Activated naive CD4-positive, alpha-beta T cell treated with anti-CD3 and anti-CD28 coated beads, Interleukin-2, amount 10 ng/mL, durations not matched to agents 7 days and 5 days (primary cell): ENCODE measurements around the gene FIZ1.
A peak's percentile ranks its signal among the peaks of the same experiment; 100 is the strongest.

ENCODE experiments used
- CTCF ChIA-PET: fragments of 350-600 bp; sonication (Branson Sonifier 250); formaldehyde crosslinking; loops from one replicate; lab custom pipeline; 2021; ENCODE audit warnings: antibody characterized with exemption; lab: Charles Lee
- DNase-seq: peaks from one replicate; pipeline ENCODE4 v3.0.0-alpha.2; 2020
- H3K27ac Mint-ChIP-seq: one replicate; pipeline ENCODE4 v1.8.0; 2021; ENCODE audit warnings: mild to moderate bottlenecking, moderate library complexity, mixed read lengths
- H3K27me3 Mint-ChIP-seq: one replicate; pipeline ENCODE4 v1.8.0; 2021; ENCODE audit warnings: mild to moderate bottlenecking, mixed read lengths
- H3K36me3 Mint-ChIP-seq: one replicate; pipeline ENCODE4 v1.8.0; 2021; ENCODE audit warnings: mixed read lengths
- H3K4me1 Mint-ChIP-seq: one replicate; pipeline ENCODE4 v1.8.0; 2021; ENCODE audit warnings: mixed read lengths
- H3K4me3 Mint-ChIP-seq: one replicate; pipeline ENCODE4 v1.8.0; 2021; ENCODE audit warnings: mild to moderate bottlenecking, moderate library complexity, mixed read lengths
- H3K9me3 Mint-ChIP-seq: one replicate; pipeline ENCODE4 v1.8.0; 2021; ENCODE audit warnings: mixed read lengths

Gene FIZ1

GRCh38 chr19:55641426-55642152 is 42.3 kb upstream of the FIZ1 start:
- Mint-ChIP-seq H3K4me3 (peak overlapping the region; percentile 92), H3K27me3 (no peaks in the 10 kb centered on the region), H3K36me3 (peaks cover 17% of the 10 kb centered on the region), H3K9me3 (no peaks in the 10 kb centered on the region), H3K4me1 (peaks cover 72% of the 10 kb centered on the region), H3K27ac (peak overlapping the region; percentile 93)
- peak; percentile 47 for DNase-seq
- CTCF ChIA-PET: interaction anchor here (2.7 kb wide), 1 partner anchor 9 kb away, joined by 15 read pairs; no protein-coding TSS in a partner anchor

- CTCF ChIA-PET: interaction anchor here (1.0 to 1.4 kb wide), 2 partner anchors 17 to 165 kb away, joined by 3 read pairs; partner anchors contain the start of gene ZNF784
- no peaks in the 10 kb centered on the region for H3K27me3 Mint-ChIP-seq
- peak within 1 kb of the TSS; percentile 92 for H3K4me3 Mint-ChIP-seq
- H3K4me1 Mint-ChIP-seq: peaks cover 78% of the 10 kb centered on the region
- peaks cover 23% of the 10 kb centered on the region for H3K36me3 Mint-ChIP-seq
- H3K9me3 Mint-ChIP-seq: no peaks in the 10 kb centered on the region
- peak; percentile 70 for DNase-seq
- H3K27ac Mint-ChIP-seq: peak within 1 kb of the TSS; percentile 93
These were observed 41.5 kb upstream of the FIZ1 start, which contains the start of gene ZNF580 for GRCh38 chr19:55640577-55641425. ZNF580 (plus strand) TSS chr19:55641002; CDS start chr19:55642509, 1,507 bp downstream.

GRCh38 chr19:55640043-55640576 is 40.8 kb upstream of the FIZ1 start:
- Mint-ChIP-seq H3K4me3 (peak overlapping the region; percentile 67), H3K4me1 (peaks cover 76% of the 10 kb centered on the region), H3K9me3 (no peaks in the 10 kb centered on the region), H3K36me3 (peaks cover 28% of the 10 kb centered on the region), H3K27me3 (no peaks in the 10 kb centered on the region), H3K27ac (peak overlapping the region; percentile 90)
- peak; percentile 76 for DNase-seq
- CTCF ChIA-PET: interaction anchor here (0.6 to 1.4 kb wide), 5 partner anchors 9 to 1383 kb away, joined by 3 read pairs; partner anchors contain the start of genes LILRB5 and ZNF784

GRCh38 chr19:55638864-55639359 is 39.6 kb upstream of the FIZ1 start:
- CTCF ChIA-PET: interaction anchor here (0.6 to 3.2 kb wide), 7 partner anchors 13 to 171 kb away, joined by 3 to 7 read pairs (median 3); partner anchors contain the start of gene ZNF784

GRCh38 chr19:55637534-55637933 is 38.2 kb upstream of the FIZ1 start:
- CTCF ChIA-PET: interaction anchor here (0.8 to 3.2 kb wide), 3 partner anchors 12 to 170 kb away, joined by 3 to 7 read pairs (median 3); no protein-coding TSS in a partner anchor
- Mint-ChIP-seq H3K36me3 (peaks cover 29% of the 10 kb centered on the region), H3K4me3 (no peak overlapping the region), H3K27ac (peak overlapping the region; percentile 80), H3K4me1 (peaks cover 70% of the 10 kb centered on the region), H3K9me3 (no peaks in the 10 kb centered on the region), H3K27me3 (no peaks in the 10 kb centered on the region)
- no peak for DNase-seq

More at GRCh38 chr19:55638864-55639359, 39.6 kb upstream of the FIZ1 start:
- H3K27ac Mint-ChIP-seq: peak overlapping the region; percentile 90
- H3K27me3 Mint-ChIP-seq: no peaks in the 10 kb centered on the region
- H3K4me3 Mint-ChIP-seq: peak overlapping the region; percentile 3
- DNase-seq: peak; percentile 75
- no peaks in the 10 kb centered on the region for H3K9me3 Mint-ChIP-seq
- peaks cover 33% of the 10 kb centered on the region for H3K36me3 Mint-ChIP-seq
- peaks cover 73% of the 10 kb centered on the region for H3K4me1 Mint-ChIP-seq

- CTCF ChIA-PET: interaction anchor here (1.1 to 3.2 kb wide), 3 partner anchors 10 to 169 kb away, joined by 3 to 8 read pairs (median 7); no protein-coding TSS in a partner anchor
- H3K4me3 Mint-ChIP-seq: peak overlapping the region; percentile 100
These were observed 37.4 kb upstream of the FIZ1 start for GRCh38 chr19:55636723-55637122.

GRCh38 chr19:55635856-55636440 is 36.6 kb upstream of the FIZ1 start:
- H3K27me3 Mint-ChIP-seq: peaks cover 6% of the 10 kb centered on the region
- peaks cover 74% of the 10 kb centered on the region for H3K4me1 Mint-ChIP-seq
- CTCF ChIA-PET: interaction anchor here (1.5 to 1.9 kb wide), 2 partner anchors 10 to 18 kb away, joined by 5 to 8 read pairs; no protein-coding TSS in a partner anchor

More at GRCh38 chr19:55636723-55637122, 37.4 kb upstream of the FIZ1 start:
- Mint-ChIP-seq H3K9me3 (no peaks in the 10 kb centered on the region), H3K27ac (no peak overlapping the region), H3K4me1 (peaks cover 73% of the 10 kb centered on the region), H3K27me3 (peaks cover under 1% of the 10 kb centered on the region), H3K36me3 (peaks cover 29% of the 10 kb centered on the region)
- no peak for DNase-seq

GRCh38 chr19:55635334-55635717 is 36.0 kb upstream of the FIZ1 start:
- CTCF ChIA-PET: interaction anchor here (1.9 kb wide), 1 partner anchor 19 kb away, joined by 5 read pairs; no protein-coding TSS in a partner anchor
- H3K4me1 Mint-ChIP-seq: peaks cover 71% of the 10 kb centered on the region
- H3K36me3 Mint-ChIP-seq: peaks cover 29% of the 10 kb centered on the region
- H3K27me3 Mint-ChIP-seq: peaks cover 12% of the 10 kb centered on the region
- H3K4me3 Mint-ChIP-seq: peak overlapping the region; percentile 100
- H3K9me3 Mint-ChIP-seq: no peaks in the 10 kb centered on the region
- peak overlapping the region; percentile 99 for H3K27ac Mint-ChIP-seq
- DNase-seq: no peak

More at GRCh38 chr19:55635856-55636440, 36.6 kb upstream of the FIZ1 start:
- peak overlapping the region; percentile 99 for H3K27ac Mint-ChIP-seq
- no peak for DNase-seq
- H3K9me3 Mint-ChIP-seq: no peaks in the 10 kb centered on the region
- peaks cover 29% of the 10 kb centered on the region for H3K36me3 Mint-ChIP-seq
- peak overlapping the region; percentile 100 for H3K4me3 Mint-ChIP-seq

GRCh38 chr19:55633861-55634260 is 34.5 kb upstream of the FIZ1 start:
- Mint-ChIP-seq H3K27ac (no peak overlapping the region), H3K4me3 (no peak overlapping the region), H3K9me3 (no peaks in the 10 kb centered on the region), H3K27me3 (peaks cover 25% of the 10 kb centered on the region), H3K4me1 (peaks cover 56% of the 10 kb centered on the region), H3K36me3 (peaks cover 27% of the 10 kb centered on the region)
- CTCF ChIA-PET: interaction anchor here (0.9 to 3.9 kb wide), 12 partner anchors 9 to 176 kb away, joined by 3 to 35 read pairs (median 8); partner anchors contain the start of genes CCDC106, ZNF581 and ZNF784
- no peak for DNase-seq

GRCh38 chr19:55632463-55632834 is 33.1 kb upstream of the FIZ1 start:
- CTCF ChIA-PET: interaction anchor here (0.5 to 3.9 kb wide), 26 partner anchors 11 to 701 kb away, joined by 3 to 35 read pairs (median 5); partner anchors contain the start of genes CCDC106, ISOC2, NLRP9 and ZNF581
- H3K27me3 Mint-ChIP-seq: peaks cover 39% of the 10 kb centered on the region
- H3K9me3 Mint-ChIP-seq: no peaks in the 10 kb centered on the region
- H3K4me3 Mint-ChIP-seq: no peak overlapping the region
- H3K36me3 Mint-ChIP-seq: peaks cover 21% of the 10 kb centered on the region
- peaks cover 51% of the 10 kb centered on the region for H3K4me1 Mint-ChIP-seq
- H3K27ac Mint-ChIP-seq: peak overlapping the region; percentile 19
- peak; percentile 93 for DNase-seq

- H3K4me3 Mint-ChIP-seq: peak overlapping the region; percentile 72
- H3K27me3 Mint-ChIP-seq: peaks cover 51% of the 10 kb centered on the region
- CTCF ChIA-PET: interaction anchor here (0.9 to 3.4 kb wide), 14 partner anchors 10 to 538 kb away, joined by 3 to 15 read pairs (median 4); partner anchors contain the start of gene ZNF865
- H3K36me3 Mint-ChIP-seq: peaks cover 10% of the 10 kb centered on the region
- H3K27ac Mint-ChIP-seq: peak overlapping the region; percentile 91
- peaks cover 42% of the 10 kb centered on the region for H3K4me1 Mint-ChIP-seq
- peaks cover 2% of the 10 kb centered on the region for H3K9me3 Mint-ChIP-seq
- peak; percentile 77 for DNase-seq
These were observed 27.0 kb upstream of the FIZ1 start for GRCh38 chr19:55626350-55626749.

- H3K27ac Mint-ChIP-seq: peak overlapping the region; percentile 98
- no peak for DNase-seq
- peak overlapping the region; percentile 92 for H3K4me3 Mint-ChIP-seq
- peaks cover 51% of the 10 kb centered on the region for H3K4me1 Mint-ChIP-seq
- H3K9me3 Mint-ChIP-seq: peaks cover 2% of the 10 kb centered on the region
- CTCF ChIA-PET: interaction anchor here (0.7 to 3.4 kb wide), 7 partner anchors 8 to 537 kb away, joined by 3 to 15 read pairs (median 3); partner anchors contain the start of gene ZNF865
- peaks cover 22% of the 10 kb centered on the region for H3K36me3 Mint-ChIP-seq
- H3K27me3 Mint-ChIP-seq: peaks cover 40% of the 10 kb centered on the region
These were observed 25.6 kb upstream of the FIZ1 start for GRCh38 chr19:55625004-55625326.
